ENCODE results near the gene AUTS2.

DNA sequence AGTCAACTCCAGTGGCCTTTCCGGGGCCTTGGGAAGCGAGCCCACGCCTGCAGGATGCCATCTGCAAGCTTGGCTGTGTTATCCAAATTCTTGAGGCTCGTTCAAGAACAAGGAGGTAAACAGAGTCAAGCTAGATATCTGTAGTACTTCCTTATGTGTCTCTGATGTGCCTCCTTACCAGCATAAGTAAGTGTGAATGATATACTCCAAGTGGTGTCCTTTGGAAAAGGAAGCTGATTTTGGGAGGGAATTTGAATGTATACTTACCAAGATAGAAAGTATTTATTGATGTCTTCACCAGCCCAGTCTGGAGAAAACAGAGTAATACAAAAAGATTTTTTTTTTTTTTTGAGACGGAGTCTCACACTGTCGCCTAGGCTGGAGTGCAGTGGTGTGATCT is 1161.4 kb downstream of the AUTS2 start:
- no peak for TF ChIP-seq POLR2A (IDR thresholded peaks at IDR 0.05)
- TF ChIP-seq, protein P1, sequence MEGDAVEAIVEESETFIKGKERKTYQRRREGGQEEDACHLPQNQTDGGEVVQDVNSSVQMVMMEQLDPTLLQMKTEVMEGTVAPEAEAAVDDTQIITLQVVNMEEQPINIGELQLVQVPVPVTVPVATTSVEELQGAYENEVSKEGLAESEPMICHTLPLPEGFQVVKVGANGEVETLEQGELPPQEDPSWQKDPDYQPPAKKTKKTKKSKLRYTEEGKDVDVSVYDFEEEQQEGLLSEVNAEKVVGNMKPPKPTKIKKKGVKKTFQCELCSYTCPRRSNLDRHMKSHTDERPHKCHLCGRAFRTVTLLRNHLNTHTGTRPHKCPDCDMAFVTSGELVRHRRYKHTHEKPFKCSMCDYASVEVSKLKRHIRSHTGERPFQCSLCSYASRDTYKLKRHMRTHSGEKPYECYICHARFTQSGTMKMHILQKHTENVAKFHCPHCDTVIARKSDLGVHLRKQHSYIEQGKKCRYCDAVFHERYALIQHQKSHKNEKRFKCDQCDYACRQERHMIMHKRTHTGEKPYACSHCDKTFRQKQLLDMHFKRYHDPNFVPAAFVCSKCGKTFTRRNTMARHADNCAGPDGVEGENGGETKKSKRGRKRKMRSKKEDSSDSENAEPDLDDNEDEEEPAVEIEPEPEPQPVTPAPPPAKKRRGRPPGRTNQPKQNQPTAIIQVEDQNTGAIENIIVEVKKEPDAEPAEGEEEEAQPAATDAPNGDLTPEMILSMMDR (IDR thresholded peaks at IDR 0.05) = no peak
